Activated naive CD4-positive, alpha-beta T cell (primary cell): ENCODE data around the gene SLC25A5.

Experiments
- DNase-seq, 4 experiments: peaks; one replicate each; lab custom pipeline; 2025; lab: John Stamatoyannopoulos, UW

SLC25A5 gene

DNA sequence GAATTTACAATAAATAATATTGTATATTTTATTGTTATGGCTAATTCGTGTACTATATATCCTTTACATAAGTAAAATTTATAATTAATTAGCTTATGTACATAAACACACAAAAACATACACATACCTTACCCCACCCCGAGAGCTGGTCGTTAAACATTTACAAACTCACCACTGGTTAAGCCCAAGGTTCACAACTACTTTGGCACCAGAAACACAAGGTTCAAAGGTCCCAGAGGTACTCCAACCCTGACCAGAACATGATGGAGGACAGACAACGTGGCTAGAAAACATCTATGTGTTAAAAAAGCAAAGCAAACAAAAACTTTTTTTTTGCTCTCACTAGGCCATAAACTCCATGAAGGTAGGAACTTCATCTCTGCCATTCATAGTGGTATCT is 37.7 kb downstream of the SLC25A5 start:
- no peak for DNase-seq

DNA sequence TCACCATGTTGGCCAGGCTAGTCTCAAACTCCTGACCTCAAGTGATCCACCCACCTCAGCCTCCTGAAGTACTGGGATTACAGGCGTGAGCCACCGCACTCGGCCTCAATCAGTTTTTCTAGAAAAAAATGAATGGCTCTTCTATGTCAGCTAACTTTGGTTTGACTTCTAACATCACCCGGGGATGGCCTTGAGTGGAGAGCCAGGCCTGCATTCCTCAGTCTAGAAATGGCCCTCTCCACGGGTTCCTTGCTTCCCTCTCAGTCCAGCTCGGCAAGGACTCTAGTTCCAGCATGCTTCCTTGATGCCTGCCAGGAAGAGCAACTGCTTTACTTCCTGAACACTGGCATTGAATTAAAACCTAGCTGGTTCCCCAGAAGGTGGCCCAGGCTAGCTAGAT is 39.0 kb downstream of the SLC25A5 start:
- no peak for DNase-seq

DNA sequence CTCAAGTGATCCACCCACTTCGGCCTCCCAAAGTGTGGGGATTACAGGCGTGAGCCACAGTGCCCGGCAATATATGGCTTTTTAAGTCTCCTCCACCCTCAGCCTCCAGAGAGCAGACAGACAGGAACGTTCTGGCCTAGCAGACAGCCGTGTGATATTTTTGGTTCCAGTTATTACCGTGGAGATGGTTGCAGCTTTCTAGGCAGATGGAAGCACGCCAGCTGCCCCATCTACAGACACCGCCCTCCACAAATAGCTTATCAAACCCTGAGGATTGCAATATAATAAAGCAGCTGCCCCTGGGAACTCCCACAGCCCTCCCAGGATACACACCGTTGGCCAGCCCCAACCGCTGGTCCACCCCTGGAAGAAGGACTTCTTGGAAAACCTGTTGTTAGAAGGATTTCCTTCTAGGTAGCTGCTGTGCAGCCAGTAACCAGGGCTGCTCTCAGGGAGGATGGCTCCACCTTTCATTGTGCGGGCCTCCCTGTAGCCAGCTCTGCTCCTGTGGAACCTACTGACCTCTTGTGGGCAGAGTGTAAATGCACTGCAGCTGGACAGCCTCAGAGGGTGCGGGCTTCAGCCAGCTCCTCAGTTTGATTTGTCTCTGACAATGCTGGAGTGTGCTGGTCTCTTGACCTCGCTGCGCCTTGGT is 44.0 kb downstream of the SLC25A5 start:
- DNase-seq: no peak

DNA sequence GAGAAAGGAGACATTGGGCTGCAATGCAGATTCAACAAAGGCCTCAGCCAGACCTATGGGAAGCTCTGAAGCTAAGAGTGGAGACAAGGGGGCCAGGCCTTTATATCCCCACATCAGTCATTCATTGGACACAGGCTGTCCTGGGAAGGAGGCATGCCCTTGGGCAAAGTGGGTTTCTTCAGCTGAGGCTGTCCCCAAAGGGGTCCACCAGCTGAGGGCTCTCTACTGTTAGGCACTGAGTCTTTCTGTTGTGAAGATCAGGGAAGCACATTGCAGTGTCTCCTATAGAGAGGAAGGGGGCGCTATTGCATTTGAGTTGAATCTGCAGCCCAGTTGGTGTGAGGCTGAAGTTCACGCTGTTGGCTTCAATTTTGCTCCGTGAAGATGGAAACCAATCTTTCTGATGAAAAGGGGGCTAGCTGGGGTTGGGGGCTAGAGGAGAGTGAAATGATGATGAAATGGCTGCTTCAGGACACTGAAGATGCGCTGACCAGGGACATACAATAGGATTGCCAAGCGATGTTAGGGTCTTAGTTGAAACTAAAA is 48.0 kb downstream of the SLC25A5 start:
- no peak for DNase-seq

DNA sequence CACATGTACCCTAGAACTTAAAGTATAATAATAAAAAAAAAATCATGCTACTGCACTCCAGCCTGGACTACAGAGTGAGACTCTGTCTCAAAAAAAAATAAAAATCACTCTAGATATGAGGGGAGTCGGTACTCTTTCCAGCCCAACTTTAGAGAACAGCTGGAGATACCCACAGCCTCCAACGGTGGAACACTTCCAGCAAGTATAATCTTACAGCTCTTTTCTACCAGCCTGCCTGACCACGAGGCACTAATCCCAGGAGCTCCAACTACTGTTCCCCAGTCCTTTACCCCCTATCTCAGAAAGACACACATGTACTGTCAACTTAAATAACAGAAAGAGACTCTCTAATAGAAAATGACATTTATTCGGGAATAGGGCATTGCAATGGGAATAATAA is 50.1 kb downstream of the SLC25A5 start:
- DNase-seq: no peak
